HG02870 (cell line): ENCODE data around the gene SPCS1.
"Not testable (repeated sequence)": the region's sequence is repeated elsewhere in the genome, so short reads cannot be mapped to it uniquely, and the experiment has no call there.

ENCODE experiments used
- ATAC-seq: cut with Tn5 transposase; IDR thresholded peaks from one replicate; pipeline ENCODE4 v1.9.1; 2021; ENCODE audit warnings: mild to moderate bottlenecking, moderate library complexity; ENCODE audit not compliant: unreplicated experiment

SPCS1 gene

GRCh38 chr3:52705688-52706686 lies at the start of gene SPCS1, which contains the start of gene GLT8D1:
Gene SPCS1 (plus strand): TSS chr3:52706106. CDS start chr3:52706247, 141 bp downstream.
Gene GLT8D1 (minus strand): TSS chr3:52705791. CDS start chr3:52700460, 5,331 bp downstream.
- peak; percentile 73 for ATAC-seq

GRCh38 chr3:52660046-52660445 lies 45.9 kb upstream of the SPCS1 start:
- no peak for ATAC-seq

GRCh38 chr3:52663098-52663497 lies 42.8 kb upstream of the SPCS1 start:
- no peak for ATAC-seq

GRCh38 chr3:52670621-52671521 lies 35.0 kb upstream of the SPCS1 start:
- ATAC-seq, result peak; percentile 89

GRCh38 chr3:52671676-52672075 lies 34.2 kb upstream of the SPCS1 start:
- no peak for ATAC-seq

GRCh38 chr3:52676201-52676600 lies 29.7 kb upstream of the SPCS1 start:
- not testable (repeated sequence) for ATAC-seq

GRCh38 chr3:52678265-52679198 lies 27.4 kb upstream of the SPCS1 start:
- no peak for ATAC-seq

GRCh38 chr3:52679199-52679538 lies 26.7 kb upstream of the SPCS1 start:
- ATAC-seq, result no peak

GRCh38 chr3:52679811-52680210 lies 26.1 kb upstream of the SPCS1 start:
- no peak for ATAC-seq

- no peak for ATAC-seq
These were observed 24.3 kb upstream of the SPCS1 start for GRCh38 chr3:52681596-52681995.

- no peak for ATAC-seq
These were observed 23.9 kb upstream of the SPCS1 start for GRCh38 chr3:52682016-52682415.

- no peak for ATAC-seq
These were observed 22.3 kb upstream of the SPCS1 start for GRCh38 chr3:52683611-52684010.

- no peak for ATAC-seq
These were observed 21.7 kb upstream of the SPCS1 start for GRCh38 chr3:52684184-52684583.

GRCh38 chr3:52685285-52685708 lies 20.6 kb upstream of the SPCS1 start:
- peak; percentile 62 for ATAC-seq

- peak; percentile 57 for ATAC-seq
These were observed 19.9 kb upstream of the SPCS1 start, which contains the start of the genes GNL3 and PBRM1 for GRCh38 chr3:52685709-52686691. Gene GNL3 (plus strand): TSS chr3:52686032. CDS start chr3:52686093, 61 bp downstream. Gene PBRM1 (minus strand): TSS chr3:52685913.

- ATAC-seq, result no peak
These were observed 17.6 kb upstream of the SPCS1 start for GRCh38 chr3:52688266-52688665.

GRCh38 chr3:52689151-52689550 lies 16.8 kb upstream of the SPCS1 start:
- ATAC-seq, result no peak

- no peak for ATAC-seq
These were observed 15.3 kb upstream of the SPCS1 start for GRCh38 chr3:52690560-52690959.

GRCh38 chr3:52693071-52693470 lies 12.8 kb upstream of the SPCS1 start:
- ATAC-seq, result no peak
